Activated CD8-positive, alpha-beta memory T cell treated with anti-CD3 and anti-CD28 coated beads for 4 hours (primary cell): ENCODE data around the gene H1-8.
"Not testable (repeated sequence)": the region's sequence is repeated elsewhere in the genome, so short reads cannot be mapped to it uniquely, and the experiment has no call there.

Experiments used
- DNase-seq, 2 donors: peaks; one replicate each; pipeline ENCODE4 v3.0.0-alpha.2; 2020; ENCODE audit warnings: low read depth in 2 of 2

Gene H1-8

GRCh38 chr3:129543156-129543790 lies at the start of gene H1-8:
TSS of gene H1-8 (plus strand) at chr3:129543175. CDS start at chr3:129543219, 44 bp downstream.
- no peak for DNase-seq

- DNase-seq = no peak
Observed at GRCh38 chr3:129493206-129493605, 49.8 kb upstream of the H1-8 start.

- not testable (repeated sequence) for DNase-seq
Observed at GRCh38 chr3:129494499-129494898, 48.5 kb upstream of the H1-8 start.

GRCh38 chr3:129495006-129495639 lies 47.9 kb upstream of the H1-8 start:
- not testable (repeated sequence) for DNase-seq

GRCh38 chr3:129497876-129498275 lies 45.1 kb upstream of the H1-8 start:
- not testable (repeated sequence) for DNase-seq

- DNase-seq = not testable (repeated sequence)
Observed at GRCh38 chr3:129498603-129499488, 44.1 kb upstream of the H1-8 start.

- DNase-seq = not testable (repeated sequence)
Observed at GRCh38 chr3:129499604-129500333, 43.2 kb upstream of the H1-8 start.

GRCh38 chr3:129500334-129500658 lies 42.7 kb upstream of the H1-8 start:
- DNase-seq = no peak

GRCh38 chr3:129501630-129502029 lies 41.3 kb upstream of the H1-8 start:
- no peak for DNase-seq

- no peak for DNase-seq
Observed at GRCh38 chr3:129502641-129503408, 40.1 kb upstream of the H1-8 start.

GRCh38 chr3:129503471-129504291 lies 39.3 kb upstream of the H1-8 start:
- no peak for DNase-seq

- DNase-seq = no peak
Observed at GRCh38 chr3:129504471-129505100, 38.4 kb upstream of the H1-8 start.

- DNase-seq = no peak
Observed at GRCh38 chr3:129505341-129505740, 37.6 kb upstream of the H1-8 start.

- DNase-seq = no peak
Observed at GRCh38 chr3:129506231-129506742, 36.7 kb upstream of the H1-8 start.

- no peak for DNase-seq
Observed at GRCh38 chr3:129507181-129507831, 35.7 kb upstream of the H1-8 start.

GRCh38 chr3:129512595-129512994 lies 30.4 kb upstream of the H1-8 start:
- no peak for DNase-seq

GRCh38 chr3:129513705-129514104 lies 29.3 kb upstream of the H1-8 start:
- no peak for DNase-seq

GRCh38 chr3:129514110-129514509 lies 28.9 kb upstream of the H1-8 start:
- DNase-seq = no peak

GRCh38 chr3:129514563-129514962 lies 28.4 kb upstream of the H1-8 start:
- no peak for DNase-seq
